GM19025 (cell line): ENCODE results near the gene ZNF587.
"Not testable (repeated sequence)": the region's sequence is repeated elsewhere in the genome, so short reads cannot be mapped to it uniquely, and the experiment has no call there.

Experiments
- ATAC-seq: cut with Tn5 transposase; IDR thresholded peaks from one replicate; pipeline ENCODE4 v1.9.1; 2021; ENCODE audit warnings: mild to moderate bottlenecking, low read depth, moderate library complexity; ENCODE audit not compliant: unreplicated experiment

Gene ZNF587

DNA sequence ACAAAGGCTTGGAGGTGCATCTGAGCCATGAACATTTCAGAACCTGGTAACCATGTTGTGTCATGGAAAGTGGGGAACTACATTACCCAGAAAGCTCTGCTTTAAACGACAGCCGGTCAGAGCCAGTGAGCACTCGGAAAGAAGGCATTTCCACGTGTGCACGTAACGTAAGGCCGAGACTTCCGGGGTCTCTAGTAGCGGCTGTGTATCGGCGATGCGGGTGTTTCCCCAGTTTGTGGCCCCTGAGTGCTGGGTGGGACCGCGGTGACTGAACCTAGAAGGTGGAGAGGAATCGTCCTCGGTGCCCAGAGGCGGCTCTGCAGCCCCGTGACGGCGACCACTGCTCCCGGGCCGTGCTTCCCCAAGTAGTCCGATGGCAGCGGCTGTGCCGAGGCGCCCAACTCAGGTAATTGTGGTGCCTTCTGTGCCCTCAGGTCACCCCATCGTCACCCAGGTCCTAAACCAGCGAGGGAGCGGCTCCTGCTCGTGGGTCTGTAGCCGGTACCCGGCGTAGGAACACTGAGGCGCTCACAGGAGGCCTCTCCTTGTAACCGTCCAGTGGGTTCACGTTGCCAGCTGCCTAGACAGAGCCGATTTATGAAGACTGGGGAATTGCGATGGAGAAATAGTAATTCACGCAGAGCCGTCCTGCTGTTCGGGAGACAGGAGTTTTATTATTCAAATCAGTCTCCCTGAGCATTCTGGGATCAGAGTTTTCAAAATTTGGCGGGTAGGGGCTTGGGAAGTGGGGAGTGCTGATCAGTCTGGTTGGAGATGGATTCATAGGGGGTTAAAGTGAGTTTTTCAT, at the start of gene ZNF587:
ZNF587 (plus strand) TSS at position 194 of the 808 bp plus-strand sequence; CDS start at position 374, 180 bp downstream.
- ATAC-seq = peak; percentile 97

DNA sequence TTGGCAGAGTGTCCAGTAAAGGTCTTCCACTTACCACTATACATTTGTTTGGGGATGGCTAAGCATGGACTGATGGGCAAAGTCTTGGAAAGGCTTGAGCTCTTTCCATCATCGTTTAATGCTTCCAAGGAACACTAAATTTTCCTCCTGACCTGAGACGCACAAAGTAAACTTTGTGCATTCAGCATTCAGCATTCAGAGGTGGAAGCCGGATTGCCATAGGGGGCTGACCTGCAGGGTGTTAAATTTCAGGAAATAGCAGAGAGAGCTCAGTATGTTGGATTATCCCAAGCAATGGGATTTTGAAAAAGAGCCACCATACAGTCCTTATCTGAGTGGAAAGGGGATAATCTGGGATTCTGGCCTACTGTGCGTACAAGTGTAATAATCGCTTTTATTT, 49.0 kb upstream of the ZNF587 start:
- no peak for ATAC-seq

DNA sequence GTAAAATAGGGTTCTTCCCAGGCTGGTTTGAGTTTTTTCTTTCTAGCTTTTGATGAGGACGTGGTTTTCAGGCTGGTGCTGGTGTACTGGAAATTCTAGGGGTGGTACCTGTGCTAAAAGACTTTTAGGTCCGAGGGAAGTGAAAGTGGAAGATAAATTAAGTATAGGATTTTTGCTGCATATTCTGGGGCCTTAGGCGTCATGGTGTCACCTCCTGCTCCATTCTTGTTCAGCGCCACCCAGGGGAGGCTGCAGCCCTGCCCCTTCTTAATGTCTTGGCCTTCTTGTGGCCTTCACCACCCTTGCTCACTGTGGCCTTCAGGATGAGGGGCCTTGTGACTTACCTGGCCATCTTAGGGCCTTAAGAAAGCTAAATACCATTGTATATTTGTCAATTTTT, 47.4 kb upstream of the ZNF587 start:
- no peak for ATAC-seq

DNA sequence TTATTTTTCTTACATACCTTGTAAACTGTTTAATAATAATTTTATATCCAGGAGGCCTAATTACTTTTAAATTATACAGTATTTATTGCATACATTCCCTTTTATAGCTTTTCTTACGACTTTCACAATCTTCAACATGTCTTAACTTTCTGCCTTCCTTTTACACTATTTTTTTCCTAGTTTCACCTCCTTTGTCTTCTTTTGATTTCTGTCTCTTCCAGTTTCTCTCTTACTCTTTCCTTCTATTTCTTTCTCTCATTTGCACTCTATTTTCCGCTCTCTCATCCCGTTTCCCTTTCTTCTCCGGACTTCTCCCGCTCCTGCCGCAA, 46.4 kb upstream of the ZNF587 start:
- no peak for ATAC-seq

DNA sequence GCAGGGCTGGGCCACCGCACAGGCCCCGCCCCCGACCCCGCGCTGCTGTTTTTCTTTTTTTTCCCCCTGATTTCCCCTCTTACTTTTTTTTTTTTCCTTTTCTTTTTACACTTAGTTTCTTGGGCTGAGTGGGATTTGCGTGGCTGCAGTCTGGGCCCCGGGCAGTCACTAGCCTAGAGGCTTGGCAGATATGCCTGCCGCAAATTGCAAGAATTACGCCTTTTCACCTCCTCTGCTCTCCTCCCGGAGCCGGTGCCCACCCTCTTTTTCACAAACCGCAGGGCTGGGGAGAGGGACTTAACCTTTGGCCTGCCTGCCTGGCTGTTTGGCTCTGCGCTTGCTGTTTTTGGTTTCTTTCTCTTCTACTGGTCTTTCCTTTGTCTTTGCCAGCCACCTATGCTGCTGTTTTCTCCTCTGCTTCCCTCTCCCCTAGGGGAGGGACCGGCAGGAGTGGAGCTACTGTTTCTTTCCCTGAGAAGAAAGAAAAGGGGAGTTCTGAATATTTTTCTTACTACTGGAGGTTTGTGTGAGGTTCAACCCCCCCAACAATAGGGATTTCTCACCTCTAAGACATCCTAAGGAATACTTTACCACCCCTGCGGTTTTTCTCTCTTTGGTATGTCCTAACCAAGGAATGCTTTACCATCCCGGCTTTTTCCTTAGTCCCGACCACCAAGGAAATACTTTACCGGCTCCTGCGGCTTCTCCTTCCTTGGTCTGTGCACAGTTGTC, 45.9 kb upstream of the ZNF587 start:
- ATAC-seq = no peak

DNA sequence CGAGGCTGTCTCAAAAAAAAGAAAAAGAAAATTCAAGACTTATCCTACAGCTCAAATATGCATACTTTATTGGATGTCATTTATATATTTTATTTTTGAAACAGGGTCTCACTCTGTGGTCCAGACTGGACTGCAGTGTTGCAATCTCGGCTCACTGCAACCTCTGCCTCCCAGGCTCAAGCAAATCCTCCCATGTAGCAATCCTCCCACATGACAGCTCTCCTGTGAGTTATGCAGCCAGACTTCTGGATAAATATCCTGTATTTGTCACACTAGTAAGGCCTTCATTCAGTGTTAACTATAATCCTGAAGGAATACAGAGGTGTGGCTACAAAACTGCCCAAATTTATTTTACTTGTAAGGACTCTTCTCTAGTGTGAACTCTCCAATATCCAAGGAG, 42.1 kb upstream of the ZNF587 start:
- no peak for ATAC-seq

DNA sequence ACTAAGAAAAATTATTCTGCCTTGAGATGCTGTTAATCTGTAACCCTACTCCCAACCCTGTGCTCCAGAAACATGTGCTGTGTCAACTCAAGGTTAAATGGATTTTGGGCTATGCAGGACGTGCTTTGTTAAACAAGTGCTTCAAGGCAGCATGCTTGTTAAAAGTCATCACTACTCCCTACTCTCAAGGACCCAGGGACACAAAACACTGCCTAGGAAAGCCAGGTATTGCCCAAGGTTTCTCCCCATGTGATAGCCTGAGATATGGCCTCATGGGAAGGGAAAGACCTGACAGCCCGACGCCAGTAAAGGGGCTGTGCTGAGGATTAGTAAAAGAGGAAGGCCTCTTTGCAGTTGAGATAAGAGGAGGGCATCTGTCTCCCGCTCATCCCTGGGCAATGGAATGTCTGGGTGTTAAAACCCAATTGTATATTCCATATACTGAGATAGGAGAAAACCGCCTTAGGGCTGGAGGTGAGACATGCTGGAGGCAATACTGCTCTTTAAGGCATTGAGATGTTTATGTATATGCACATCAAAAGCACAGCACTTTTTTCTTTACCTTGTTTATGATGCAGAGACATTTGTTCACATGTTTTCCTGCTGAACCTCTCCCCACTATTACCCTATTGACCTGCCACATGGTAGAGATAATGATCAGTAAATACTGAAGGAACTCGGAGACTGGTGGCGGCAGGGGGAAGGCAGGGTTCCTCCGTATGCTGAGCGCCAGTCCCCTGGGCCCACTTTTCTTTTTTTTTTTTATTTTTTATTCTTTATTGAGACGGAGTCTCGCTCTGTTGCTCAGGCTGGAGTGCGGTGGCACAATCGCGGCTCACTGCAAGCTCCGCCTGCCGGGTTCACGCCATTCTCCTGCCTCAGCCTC, 39.0 kb upstream of the ZNF587 start:
- not testable (repeated sequence) for ATAC-seq

DNA sequence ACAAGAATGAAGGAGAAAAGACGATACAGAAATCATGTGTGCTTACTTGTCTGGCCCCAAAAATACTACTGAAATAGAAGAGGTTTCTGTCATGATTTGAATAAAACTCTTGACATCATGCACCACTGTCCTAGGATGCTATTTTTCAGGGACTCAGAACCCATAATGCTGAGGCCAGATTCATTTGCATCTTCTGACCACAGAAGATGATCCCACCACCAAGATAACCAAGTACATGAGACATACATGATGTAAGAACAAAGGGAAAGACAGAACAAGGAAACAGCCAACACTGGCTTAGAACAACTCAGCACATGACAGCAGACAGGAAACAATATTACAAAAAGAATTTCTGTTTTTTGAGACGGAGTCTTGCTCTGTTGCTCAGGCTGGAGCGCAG, 37.4 kb upstream of the ZNF587 start:
- no peak for ATAC-seq

DNA sequence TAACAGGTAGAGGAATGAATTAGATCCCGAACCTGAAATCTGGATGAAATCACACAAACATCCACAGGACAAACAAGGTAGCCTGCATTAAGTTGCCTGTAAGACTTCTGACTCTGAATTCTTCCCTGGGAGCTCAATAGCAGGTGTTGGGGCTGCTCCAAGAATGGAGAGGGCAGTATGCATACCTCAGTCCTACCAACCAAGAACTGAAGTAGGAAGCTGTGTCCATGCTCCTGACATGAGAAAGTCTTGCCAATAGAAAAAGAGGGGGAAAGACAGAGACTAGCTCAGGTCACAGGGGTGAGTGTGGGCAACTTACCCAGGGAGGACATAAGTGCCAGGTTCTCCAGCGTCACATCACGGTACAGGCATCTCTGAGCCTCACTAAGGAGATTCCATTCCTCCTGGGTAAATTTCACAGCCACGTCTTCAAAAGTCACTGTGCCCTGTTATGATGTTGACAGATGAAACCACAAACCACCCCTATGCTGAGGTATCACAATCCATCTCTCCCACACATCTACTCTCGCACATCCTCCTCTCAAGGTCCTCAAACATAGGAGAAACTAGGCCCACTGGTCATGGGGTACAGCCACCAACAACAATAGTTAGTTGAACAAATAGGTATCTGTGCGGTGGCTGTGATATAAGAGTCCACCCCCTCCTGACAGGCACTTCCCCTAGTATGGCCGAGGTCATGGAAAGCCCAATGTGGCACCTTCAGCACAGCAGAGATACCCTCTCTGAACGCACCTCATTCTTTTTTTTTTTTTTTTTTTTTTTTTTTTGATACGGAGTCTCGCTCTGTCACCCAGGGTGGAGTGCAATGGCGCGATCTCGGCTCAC, 36.5 kb upstream of the ZNF587 start:
- not testable (repeated sequence) for ATAC-seq

DNA sequence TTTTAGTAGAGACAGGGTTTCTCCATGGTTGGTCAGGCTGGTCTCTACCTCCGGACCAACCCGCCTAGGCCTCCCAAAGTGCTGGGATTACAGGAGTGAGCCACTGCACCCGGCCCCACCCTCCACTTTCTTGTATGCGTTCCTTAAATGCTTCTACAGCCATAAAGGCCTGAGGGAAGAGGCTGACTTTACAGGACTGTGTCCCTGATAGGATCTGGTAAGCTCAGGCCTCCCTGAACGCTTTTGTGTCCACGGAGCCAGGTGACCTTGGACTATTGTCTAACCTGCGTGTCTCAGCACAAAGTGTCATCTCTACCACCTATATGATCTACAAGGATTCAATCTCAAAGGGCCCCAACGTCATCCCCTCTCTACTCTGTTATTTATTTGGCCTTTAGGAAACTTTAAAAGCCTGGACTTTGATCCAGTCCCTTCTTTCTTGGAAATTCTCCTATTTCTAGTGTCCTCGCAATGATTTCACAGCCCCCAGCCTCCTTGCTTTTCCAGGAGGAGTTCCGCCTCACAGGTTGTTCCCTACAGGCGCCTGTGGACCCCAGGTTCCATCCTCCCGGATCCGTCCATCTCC, 35.6 kb upstream of the ZNF587 start:
- ATAC-seq = no peak

DNA sequence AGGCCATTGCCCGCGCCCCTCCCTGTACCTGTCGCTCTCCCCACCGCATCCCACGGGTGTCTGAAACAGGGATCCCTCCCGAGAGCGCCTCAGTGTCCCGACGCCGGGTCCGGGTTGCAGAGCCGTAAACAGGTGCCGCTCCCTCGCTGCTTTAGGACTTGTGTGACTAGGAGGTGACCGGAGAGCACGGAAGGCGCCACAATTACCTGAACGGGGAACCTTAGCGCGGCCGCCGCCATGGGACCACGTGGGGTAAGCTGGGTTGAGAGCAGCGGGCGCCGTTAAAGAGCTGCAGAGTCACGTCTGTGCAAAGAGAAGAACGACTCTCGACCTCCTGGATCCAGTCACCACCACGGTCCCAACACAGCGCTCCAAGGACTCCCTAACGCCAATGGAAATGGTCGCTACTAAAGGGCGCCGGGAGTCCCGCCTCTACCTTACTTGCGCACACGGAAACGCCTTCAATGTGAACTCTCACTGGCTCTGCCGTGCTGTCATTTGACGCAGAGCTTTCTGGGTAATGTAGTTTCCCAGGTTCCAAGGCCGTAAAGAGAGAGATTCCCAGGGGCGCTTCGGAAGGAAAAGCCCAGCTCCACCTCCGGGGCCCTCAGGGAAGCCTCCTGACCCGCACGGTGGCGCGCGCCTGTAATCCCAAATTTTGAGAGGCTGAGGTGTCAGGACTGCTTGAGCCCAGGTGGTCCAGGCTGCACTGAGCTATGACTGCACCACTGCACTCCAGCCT, 35.0 kb upstream of the ZNF587 start, which contains the start of gene ZNF552:
ZNF552 (minus strand) TSS at position 409 of the 742 bp plus-strand sequence; CDS start at position 239, 170 bp downstream.
- peak; percentile 67 for ATAC-seq

DNA sequence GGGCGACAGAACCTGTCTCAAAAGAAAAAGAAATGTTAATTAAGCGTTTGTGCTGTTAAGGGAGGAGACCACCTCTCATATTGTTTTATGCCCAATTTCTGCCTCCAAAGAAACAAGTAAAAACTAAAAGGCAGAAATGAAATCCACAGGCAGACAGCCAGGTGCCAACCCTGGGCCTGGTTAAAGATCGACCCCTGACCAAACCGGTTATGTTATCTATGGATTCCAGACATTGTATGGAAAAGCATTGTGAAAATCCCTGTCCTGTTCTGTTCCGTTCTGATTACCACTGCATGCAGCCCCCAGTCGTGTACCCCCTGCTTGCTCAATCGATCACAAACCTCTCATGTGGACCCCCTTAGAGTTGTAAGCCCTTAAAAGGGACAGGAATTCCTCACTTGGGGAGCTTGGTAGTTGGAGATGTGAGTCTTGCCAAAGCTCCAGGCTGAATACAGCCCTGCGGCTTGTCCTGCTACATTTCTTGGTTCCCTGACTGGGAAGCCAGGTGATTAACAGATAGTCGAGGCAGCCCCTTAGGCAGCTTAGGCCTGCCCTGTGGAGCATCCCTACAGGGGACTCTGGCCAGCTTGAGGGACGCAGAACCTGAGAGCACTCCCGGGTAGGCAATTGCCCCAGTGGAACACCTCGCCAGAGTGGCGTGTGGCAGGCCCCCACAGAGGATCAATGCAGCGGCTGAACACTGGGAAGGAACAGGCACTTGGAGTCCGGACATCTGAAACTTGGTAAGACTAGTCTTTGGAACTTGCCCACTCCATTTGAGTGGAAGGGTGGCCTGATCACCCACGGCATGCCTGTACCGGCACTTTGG, 34.2 kb upstream of the ZNF587 start:
- no peak for ATAC-seq

DNA sequence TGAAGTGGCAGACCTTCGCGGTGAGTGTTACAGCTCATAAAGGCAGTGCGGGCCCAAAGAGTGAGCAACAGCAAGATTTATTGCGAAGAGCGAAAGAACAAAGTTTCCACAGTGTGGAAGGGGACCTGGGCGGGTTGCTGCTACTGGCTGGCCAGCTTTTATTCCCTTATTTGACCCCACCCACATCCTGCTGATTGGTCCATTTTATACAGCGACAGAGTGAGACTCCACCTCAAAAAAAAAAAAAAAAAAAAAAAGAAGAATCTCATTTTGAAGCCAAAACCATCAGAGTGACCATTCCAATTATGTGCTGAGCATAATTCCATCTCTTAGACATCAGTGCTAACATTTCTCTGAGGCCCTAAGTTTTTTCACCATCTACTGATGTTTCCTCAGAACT, 33.0 kb upstream of the ZNF587 start:
- ATAC-seq = no peak

DNA sequence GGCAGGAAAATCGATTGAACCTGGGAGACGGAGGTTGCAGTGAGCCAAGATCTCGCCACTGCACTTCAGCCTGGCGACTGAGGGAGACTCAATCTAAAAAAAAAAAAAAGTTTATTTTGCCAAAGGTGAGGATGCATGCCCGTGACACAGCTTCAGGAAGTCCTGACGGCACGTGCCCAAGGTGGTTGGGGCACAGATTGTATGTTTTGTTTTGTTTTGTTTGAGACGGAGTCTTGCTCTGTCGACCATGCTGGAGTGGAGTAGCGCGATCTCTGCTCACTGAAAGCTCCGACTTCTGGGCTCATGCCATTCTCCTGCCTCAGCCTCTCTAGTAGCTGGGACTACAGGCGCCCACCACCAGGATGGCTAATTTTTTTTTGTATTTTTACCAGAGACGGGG, 31.7 kb upstream of the ZNF587 start:
- ATAC-seq = no peak

DNA sequence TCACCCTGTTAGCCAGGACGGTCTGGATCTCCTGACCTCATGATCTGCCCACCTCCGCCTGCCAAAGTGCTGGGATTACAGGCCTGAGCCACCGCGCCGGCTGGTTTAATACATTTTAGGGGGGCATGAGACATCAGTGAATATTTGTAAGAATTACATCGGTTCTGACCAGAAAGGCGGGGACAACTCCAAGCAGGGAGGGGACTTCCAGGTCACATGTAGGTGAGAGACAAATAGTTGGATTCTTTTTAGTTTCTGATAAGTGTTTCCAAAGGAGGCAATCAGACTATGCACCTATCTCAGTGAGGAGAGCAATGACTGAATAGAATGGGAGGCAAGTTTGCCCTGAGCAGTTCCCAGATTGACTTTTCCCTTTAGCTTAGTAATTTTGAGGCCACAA, 31.3 kb upstream of the ZNF587 start:
- no peak for ATAC-seq

DNA sequence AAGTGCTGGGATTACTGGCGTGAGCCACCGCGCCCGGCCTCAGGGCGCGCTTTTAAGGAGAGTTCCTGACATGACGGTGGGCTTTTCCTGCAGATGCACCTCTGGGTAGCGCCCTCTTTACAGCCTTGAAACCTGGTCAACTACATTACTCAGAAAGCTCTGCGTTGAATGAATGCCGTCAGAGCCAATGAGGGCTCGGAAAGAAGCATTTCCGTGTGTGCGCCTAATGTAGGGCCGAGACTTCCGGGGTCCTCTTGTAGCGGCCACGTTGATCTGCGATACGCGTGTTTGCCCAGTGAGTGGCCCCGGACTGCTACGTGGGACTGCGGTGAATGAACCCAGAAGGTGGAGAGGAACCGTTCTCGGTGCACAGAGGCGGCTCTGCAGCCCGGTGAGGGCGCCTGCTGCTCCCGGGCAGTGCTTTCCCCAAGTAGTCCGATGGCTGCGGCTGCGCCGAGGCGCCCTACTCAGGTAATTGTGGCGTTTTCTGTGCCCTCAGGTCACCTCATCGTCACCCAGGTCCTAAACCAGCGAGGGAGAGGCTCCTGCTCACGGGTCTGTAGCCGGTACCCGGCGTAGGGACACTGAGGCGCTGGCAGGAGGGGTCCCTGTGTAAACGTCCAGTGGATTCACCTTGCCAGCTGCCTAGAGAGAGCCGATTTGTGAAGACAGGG, 30.0 kb upstream of the ZNF587 start:
- ATAC-seq = peak; percentile 89

DNA sequence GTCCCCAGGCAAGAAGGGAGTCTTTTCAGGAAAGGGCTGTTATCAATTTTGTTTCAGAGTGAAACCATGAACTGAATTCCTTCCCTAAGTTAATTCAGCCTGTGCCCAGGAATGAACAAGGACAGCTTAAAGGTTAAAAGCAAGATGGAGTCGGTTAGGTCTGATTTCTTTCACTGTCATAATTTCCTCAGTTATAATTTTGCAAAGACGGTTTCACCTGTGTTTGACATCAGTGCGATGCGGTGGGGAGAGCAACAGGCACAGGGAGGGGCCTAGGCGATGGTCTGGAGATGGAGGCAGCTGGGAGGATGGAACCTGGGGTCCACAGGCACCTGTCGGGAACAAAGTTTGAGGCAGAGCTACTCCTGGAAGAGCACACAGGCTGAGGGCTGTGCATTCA, 29.1 kb upstream of the ZNF587 start:
- ATAC-seq = no peak

DNA sequence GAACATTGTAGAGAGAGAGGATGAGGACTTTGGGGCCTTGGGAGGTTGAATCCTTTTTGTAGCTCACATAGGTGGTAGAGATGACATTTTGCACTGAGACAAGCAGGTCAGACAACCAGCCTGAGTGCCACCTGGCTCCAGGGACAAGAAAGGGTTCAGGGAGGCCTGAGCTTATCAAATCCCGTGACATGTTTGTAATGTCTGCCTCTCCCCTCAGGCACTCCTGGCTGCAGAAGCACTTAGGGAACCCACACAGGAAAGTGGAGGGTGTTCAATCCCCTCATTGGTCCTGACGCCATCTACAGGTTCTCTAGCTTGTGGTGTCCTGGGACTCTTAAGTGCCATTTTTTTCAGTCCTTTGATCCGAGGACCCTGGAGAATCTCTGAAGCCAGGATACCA, 28.6 kb upstream of the ZNF587 start:
- not testable (repeated sequence) for ATAC-seq
